HEK293T (cell line): ENCODE measurements around the gene CDC34.
"Not testable (repeated sequence)": the region's sequence is repeated elsewhere in the genome, so short reads cannot be mapped to it uniquely, and the experiment has no call there.

ENCODE experiments used
- CTCF ChIA-PET: fragments of 350-600 bp; formaldehyde crosslinking; extraction: SDS; loops from one replicate; lab custom pipeline; 2021; ENCODE audit warnings: antibody characterized with exemption, inconsistent platforms; lab: Yijun Ruan, JAX
- POLR2A ChIA-PET: fragments of 350-600 bp; formaldehyde crosslinking; extraction: SDS; loops from one replicate; lab custom pipeline; 2020; ENCODE audit warnings: antibody characterized with exemption, inconsistent platforms; lab: Yijun Ruan, JAX
- DNase-seq: peaks from one replicate; pipeline ENCODE4 v3.0.0; 2012; ENCODE audit warnings: mixed read lengths; ENCODE audit errors: extremely low spot score
- ARNT ChIP-seq: fragments of 450-650 bp; IDR thresholded peaks from 2 replicates; pipeline ENCODE4 v1.6.1; 2017; ENCODE audit warnings: mild to moderate bottlenecking
- BHLHE40 ChIP-seq: fragments of 450-650 bp; IDR thresholded peaks from 2 replicates; pipeline ENCODE4 v1.6.1; 2016; ENCODE audit warnings: mild to moderate bottlenecking, moderate library complexity, borderline replicate concordance
- CTBP1 ChIP-seq: fragments of 450-650 bp; IDR thresholded peaks from 2 replicates; pipeline ENCODE4 v1.6.1; 2016; ENCODE audit warnings: borderline replicate concordance
- ELF4 ChIP-seq: fragments of 450-650 bp; IDR thresholded peaks from 2 replicates; pipeline ENCODE4 v1.6.1; 2017; ENCODE audit warnings: antibody characterized with exemption
- FOXA1 ChIP-seq: fragments of 450-650 bp; IDR thresholded peaks from 2 replicates; pipeline ENCODE4 v1.6.1; 2016; ENCODE audit warnings: mild to moderate bottlenecking
- FOXK2 ChIP-seq: fragments of 450-650 bp; IDR thresholded peaks from 2 replicates; pipeline ENCODE4 v1.6.1; 2016; ENCODE audit warnings: mild to moderate bottlenecking
- FOXM1 ChIP-seq: fragments of 450-650 bp; IDR thresholded peaks from 2 replicates; pipeline ENCODE4 v1.6.1; 2017; ENCODE audit warnings: mild to moderate bottlenecking, borderline replicate concordance
- HDGF ChIP-seq: fragments of 450-650 bp; IDR thresholded peaks from 2 replicates; pipeline ENCODE4 v1.6.1; 2017; ENCODE audit warnings: antibody characterized with exemption, borderline replicate concordance
- L3MBTL2 ChIP-seq: fragments of 450-650 bp; conservative IDR thresholded peaks from 2 replicates; pipeline ENCODE4 v1.6.1; 2016; ENCODE audit warnings: mild to moderate bottlenecking
- LEF1 ChIP-seq: fragments of 450-650 bp; IDR thresholded peaks from 2 replicates; pipeline ENCODE4 v1.6.1; 2017; ENCODE audit warnings: mild to moderate bottlenecking, borderline replicate concordance
- NFRKB ChIP-seq: fragments of 450-650 bp; IDR thresholded peaks from 2 replicates; pipeline ENCODE4 v1.6.1; 2016; ENCODE audit warnings: mild to moderate bottlenecking, moderate library complexity
- SP1 ChIP-seq: fragments of 450-650 bp; IDR thresholded peaks from 2 replicates; pipeline ENCODE4 v1.6.1; 2017
- SUZ12 ChIP-seq: fragments of 450-650 bp; IDR thresholded peaks from 2 replicates; pipeline ENCODE4 v1.6.1; 2016; ENCODE audit warnings: mild to moderate bottlenecking
- TARDBP ChIP-seq: fragments of 450-650 bp; IDR thresholded peaks from 2 replicates; pipeline ENCODE4 v1.6.1; 2016
- ZNF384 ChIP-seq: fragments of 450-650 bp; IDR thresholded peaks from 2 replicates; pipeline ENCODE4 v1.6.1; 2016
- TF ChIP-seq, protein P1 (sequence below): fragments of 450-650 bp; IDR thresholded peaks from 2 replicates; pipeline ENCODE4 v1.6.1; 2016

Gene CDC34

GRCh38 chr19:581399-582111, 50.0 kb downstream of the CDC34 start:
- DNase-seq, result no peak
- CTCF ChIA-PET, result no interaction called here
- TF ChIP-seq BHLHE40 (no peak), L3MBTL2 (no peak), HDGF (no peak), NFRKB (no peak), ELF4 (no peak), SUZ12 (no peak), LEF1 (no peak), ARNT (no peak), TARDBP (no peak), SP1 (no peak), ZNF384 (no peak), FOXK2 (no peak), FOXM1 (no peak), FOXA1 (no peak), CTBP1 (no peak)
- TF ChIP-seq, protein P1, sequence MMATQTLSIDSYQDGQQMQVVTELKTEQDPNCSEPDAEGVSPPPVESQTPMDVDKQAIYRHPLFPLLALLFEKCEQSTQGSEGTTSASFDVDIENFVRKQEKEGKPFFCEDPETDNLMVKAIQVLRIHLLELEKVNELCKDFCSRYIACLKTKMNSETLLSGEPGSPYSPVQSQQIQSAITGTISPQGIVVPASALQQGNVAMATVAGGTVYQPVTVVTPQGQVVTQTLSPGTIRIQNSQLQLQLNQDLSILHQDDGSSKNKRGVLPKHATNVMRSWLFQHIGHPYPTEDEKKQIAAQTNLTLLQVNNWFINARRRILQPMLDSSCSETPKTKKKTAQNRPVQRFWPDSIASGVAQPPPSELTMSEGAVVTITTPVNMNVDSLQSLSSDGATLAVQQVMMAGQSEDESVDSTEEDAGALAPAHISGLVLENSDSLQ, result no peak
- POLR2A ChIA-PET, result no interaction called here

- TF ChIP-seq SUZ12, result no peak
- TF ChIP-seq FOXK2, result no peak
- no peak for TF ChIP-seq FOXA1
- no peak for TF ChIP-seq L3MBTL2
- TF ChIP-seq BHLHE40, result no peak
- TF ChIP-seq TARDBP, result no peak
- no peak for TF ChIP-seq ARNT
- no peak for TF ChIP-seq FOXM1
- TF ChIP-seq LEF1, result no peak
- TF ChIP-seq, protein P1, result no peak
- TF ChIP-seq NFRKB, result no peak
- no peak for TF ChIP-seq ZNF384
- DNase-seq, result no peak
- CTCF ChIA-PET, result no interaction called here
- POLR2A ChIA-PET, result no interaction called here
These were observed 51.1 kb downstream of the CDC34 start for GRCh38 chr19:582497-583197.

DNA sequence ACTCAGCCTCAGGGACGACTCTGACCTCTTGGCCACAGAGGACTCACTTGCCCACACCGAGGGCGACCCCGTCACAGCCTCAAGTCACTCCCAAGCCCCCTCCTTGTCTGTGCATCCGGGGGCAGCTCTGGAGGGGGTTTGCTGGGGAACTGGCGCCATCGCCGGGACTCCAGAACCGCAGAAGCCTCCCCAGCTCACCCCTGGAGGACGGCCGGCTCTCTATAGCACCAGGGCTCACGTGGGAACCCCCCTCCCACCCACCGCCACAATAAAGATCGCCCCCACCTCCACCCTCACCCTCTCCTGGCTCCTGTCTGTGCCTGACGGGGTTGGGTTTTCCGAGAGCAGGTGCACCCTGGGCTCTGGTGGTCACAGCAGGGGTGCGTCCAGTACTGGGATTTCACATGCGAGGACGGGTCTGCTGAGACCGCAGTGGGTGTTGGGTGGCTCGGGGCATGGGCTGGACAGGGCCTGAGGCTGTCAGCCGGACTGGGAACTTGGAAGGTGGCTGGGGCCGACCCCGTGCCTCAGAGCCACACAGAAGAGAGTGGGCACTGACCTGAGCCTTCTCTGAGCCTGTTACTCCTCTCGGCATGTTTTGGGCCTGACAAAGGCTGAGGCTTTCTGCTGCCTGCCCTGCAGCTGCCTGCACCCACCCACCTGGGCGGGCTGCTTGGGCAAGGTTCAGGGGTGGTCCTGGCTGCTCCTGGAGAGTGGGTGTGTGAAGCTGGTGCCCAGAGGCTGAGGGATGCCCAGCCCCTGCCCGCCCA, 51.8 kb downstream of the CDC34 start:
- CTCF ChIA-PET, result no interaction called here
- no peak for DNase-seq
- POLR2A ChIA-PET, result interaction anchor here (1.7 kb wide), 1 partner anchor 9 kb away, joined by 4 read pairs; no protein-coding TSS in a partner anchor
- TF ChIP-seq CTBP1 (no peak), ARNT (no peak), HDGF (no peak), FOXK2 (no peak), LEF1 (no peak), SP1 (no peak)

- DNase-seq, result no peak
- POLR2A ChIA-PET, result interaction anchor here (1.7 kb wide), 1 partner anchor 9 kb away, joined by 4 read pairs; no protein-coding TSS in a partner anchor
- no peak for TF ChIP-seq CTBP1
- TF ChIP-seq SUZ12, result no peak
- no peak for TF ChIP-seq TARDBP
- no peak for TF ChIP-seq L3MBTL2
- CTCF ChIA-PET, result no interaction called here
These were observed 52.3 kb downstream of the CDC34 start for GRCh38 chr19:583968-584239.

- TF ChIP-seq, protein P1, result no peak
- TF ChIP-seq ZNF384 (no peak), HDGF (no peak), TARDBP (peak; percentile 90), FOXK2 (no peak), ARNT (no peak), SUZ12 (no peak), BHLHE40 (no peak), SP1 (no peak), ELF4 (no peak), LEF1 (no peak), FOXA1 (no peak), NFRKB (no peak), FOXM1 (peak; percentile 22; the same call in 1 of the 2 replicates), CTBP1 (no peak), L3MBTL2 (no peak)
- peak; percentile 77 for DNase-seq
- POLR2A ChIA-PET, result interaction anchor here (1.7 kb wide), 1 partner anchor 10 kb away, joined by 4 read pairs; no protein-coding TSS in a partner anchor
- CTCF ChIA-PET, result no interaction called here
These were observed 52.9 kb downstream of the CDC34 start for GRCh38 chr19:584240-585001.

DNA sequence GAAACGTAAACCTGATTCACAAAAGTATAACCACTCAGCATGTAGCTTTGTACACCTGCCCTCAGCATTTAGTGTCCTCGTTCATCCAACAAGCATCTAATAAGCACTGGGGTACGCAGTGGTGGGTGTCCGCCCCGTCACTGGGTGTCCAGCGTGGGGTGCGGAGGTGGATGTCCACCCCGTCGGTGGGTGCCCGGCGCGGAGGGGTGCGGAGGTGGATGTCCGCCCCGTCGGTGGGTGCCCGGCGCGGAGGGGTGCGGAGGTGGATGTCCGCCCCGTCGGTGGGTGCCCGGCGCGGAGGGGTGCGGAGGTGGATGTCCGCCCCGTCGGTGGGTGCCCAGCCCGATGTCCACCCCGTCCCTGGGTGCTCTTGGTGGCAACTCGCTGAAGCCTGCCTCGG, 53.6 kb downstream of the CDC34 start:
- POLR2A ChIA-PET, result interaction anchor here (1.7 kb wide), 1 partner anchor 10 kb away, joined by 4 read pairs; no protein-coding TSS in a partner anchor
- DNase-seq, CTCF ChIA-PET: not testable (repeated sequence)
